ENCODE data around the gene JPT1.

The JPT1 gene

GRCh38 chr17:75088465-75089417 lies 65.6 kb downstream of the JPT1 start:
- TF ChIP-seq EZH2 (IDR thresholded peaks at IDR 0.05; ENCODE audit: borderline replicate concordance, low read depth, low read length, severe bottlenecking) (no peak), CTCF (IDR thresholded peaks at IDR 0.05; ENCODE audit: borderline replicate concordance, extremely low read depth, low read length, poor library complexity, severe bottlenecking) (no peak)
- Histone ChIP-seq H3K4me1 (ENCODE audit: insufficient read depth, low read length) (peaks cover 35% of the 10 kb centered on the region), H3K9ac (ENCODE audit: low read depth, low read length) (peak overlapping the region; percentile 76), H3K4me3 (ENCODE audit: low read depth in 1 of 2, low read length in 2 of 2) (peak overlapping the region; percentile 39 to 68; a peak in 3 of 4 replicates), H3K27me3 (ENCODE audit: insufficient read depth, low read length, poor library complexity) (no peaks in the 10 kb centered on the region), H2AFZ (ENCODE audit: low read depth, low read length) (peak overlapping the region; percentile 83), H3K36me3 (ENCODE audit: insufficient read depth, low read length) (no peaks in the 10 kb centered on the region), H3K4me2 (ENCODE audit: insufficient read depth, low read length) (peak overlapping the region; percentile 69), H4K20me1 (ENCODE audit: insufficient read depth, low read length) (no peaks in the 10 kb centered on the region), H3K27ac (ENCODE audit: low read length) (peak overlapping the region; percentile 80), H3K9me3 (ENCODE audit: insufficient read depth, low read length, severe bottlenecking) (no peaks in the 10 kb centered on the region), H3K79me2 (ENCODE audit: insufficient read depth, low read length) (no peaks in the 10 kb centered on the region)
- no peak for DNase-seq
- ATAC-seq (ENCODE audit: insufficient read depth, low read depth): no peak

- H2AFZ ChIP-seq (ENCODE audit: low read depth, low read length): peak within 1 kb of the TSS; percentile 83
- ATAC-seq (ENCODE audit: insufficient read depth, low read depth): peak; percentile 90
- peaks cover 37% of the 10 kb centered on the region for H3K4me1 ChIP-seq (ENCODE audit: insufficient read depth, low read length)
Observed at GRCh38 chr17:75087558-75088453, 66.5 kb downstream of the JPT1 start, which contains the start of gene SLC16A5. Gene SLC16A5, plus strand, starts transcription at chr17:75087954. Its CDS starts 5,683 bp downstream, at chr17:75093637.

GRCh38 chr17:75087182-75087557 lies 67.1 kb downstream of the JPT1 start:
- Histone ChIP-seq H3K27me3 (ENCODE audit: insufficient read depth, low read length, poor library complexity) (no peaks in the 10 kb centered on the region), H3K79me2 (ENCODE audit: insufficient read depth, low read length) (no peaks in the 10 kb centered on the region), H3K9ac (ENCODE audit: low read depth, low read length) (peak overlapping the region; percentile 76), H3K27ac (ENCODE audit: low read length) (peak overlapping the region; percentile 80), H4K20me1 (ENCODE audit: insufficient read depth, low read length) (no peaks in the 10 kb centered on the region), H3K4me2 (ENCODE audit: insufficient read depth, low read length) (peak overlapping the region; percentile 69), H3K9me3 (ENCODE audit: insufficient read depth, low read length, severe bottlenecking) (no peaks in the 10 kb centered on the region), H3K36me3 (ENCODE audit: insufficient read depth, low read length) (no peaks in the 10 kb centered on the region), H3K4me1 (ENCODE audit: insufficient read depth, low read length) (peaks cover 37% of the 10 kb centered on the region), H3K4me3 (ENCODE audit: low read depth in 1 of 2, low read length in 2 of 2) (peak overlapping the region; percentile 39 to 68; a peak in 3 of 4 replicates), H2AFZ (ENCODE audit: low read depth, low read length) (peak overlapping the region; percentile 83)
- no peak; the same call in 2 of the 3 replicates for ATAC-seq (ENCODE audit: insufficient read depth, low read depth)
- no peak for TF ChIP-seq EZH2 (IDR thresholded peaks at IDR 0.05; ENCODE audit: borderline replicate concordance, low read depth, low read length, severe bottlenecking)
- no peak for TF ChIP-seq CTCF (IDR thresholded peaks at IDR 0.05; ENCODE audit: borderline replicate concordance, extremely low read depth, low read length, poor library complexity, severe bottlenecking)
- DNase-seq: no peak

More at GRCh38 chr17:75087558-75088453, 66.5 kb downstream of the JPT1 start, which contains the start of gene SLC16A5:
- H3K4me3 ChIP-seq (ENCODE audit: low read depth in 1 of 2, low read length in 2 of 2): peak within 1 kb of the TSS; percentile 39 to 68; a peak in 3 of 4 replicates
- no peak for TF ChIP-seq EZH2 (IDR thresholded peaks at IDR 0.05; ENCODE audit: borderline replicate concordance, low read depth, low read length, severe bottlenecking)
- TF ChIP-seq CTCF (IDR thresholded peaks at IDR 0.05; ENCODE audit: borderline replicate concordance, extremely low read depth, low read length, poor library complexity, severe bottlenecking): no peak
- H3K79me2 ChIP-seq (ENCODE audit: insufficient read depth, low read length): no peaks in the 10 kb centered on the region
- no peaks in the 10 kb centered on the region for H3K36me3 ChIP-seq (ENCODE audit: insufficient read depth, low read length)
- peak within 1 kb of the TSS; percentile 80 for H3K27ac ChIP-seq (ENCODE audit: low read length)
- peak within 1 kb of the TSS; percentile 76 for H3K9ac ChIP-seq (ENCODE audit: low read depth, low read length)
- peak; percentile 81 for DNase-seq
- no peaks in the 10 kb centered on the region for H4K20me1 ChIP-seq (ENCODE audit: insufficient read depth, low read length)
- no peaks in the 10 kb centered on the region for H3K9me3 ChIP-seq (ENCODE audit: insufficient read depth, low read length, severe bottlenecking)
- H3K27me3 ChIP-seq (ENCODE audit: insufficient read depth, low read length, poor library complexity): no peaks in the 10 kb centered on the region
- H3K4me2 ChIP-seq (ENCODE audit: insufficient read depth, low read length): peak within 1 kb of the TSS; percentile 69
